Ascending aorta (tissue), 2 donors: ENCODE results near the gene NLRP9. TPM values are rescaled to one million over a fixed set of nuclear protein-coding genes. Genes with fewer than 3 reads are reported as not detected.

ENCODE experiments used
- DNase-seq, 2 donors: peaks; one replicate each; pipeline ENCODE4 v3.0.0-alpha.2; 2019; ENCODE audit warnings: low spot score in 2 of 2
- H3K27ac ChIP-seq, 2 donors: fragments of 200-600 bp; sonication (generic); one replicate each; pipeline ENCODE4 v1.5.1; 2016 to 2017; ENCODE audit warnings: mild to moderate bottlenecking in 1 of 2
- H3K27me3 ChIP-seq: fragments of 200-600 bp; sonication (generic); one replicate; pipeline ENCODE4 v1.5.1; 2017
- H3K36me3 ChIP-seq, 2 donors: fragments of 200-600 bp; sonication (generic); one replicate each; pipeline ENCODE4 v1.5.1; 2016
- H3K4me1 ChIP-seq, 2 donors: fragments of 200-600 bp; sonication (generic); one replicate each; pipeline ENCODE4 v1.5.1; 2016 to 2017; ENCODE audit warnings: mild to moderate bottlenecking in 1 of 2
- H3K4me3 ChIP-seq, 2 donors: fragments of 200-600 bp; sonication (generic); one replicate each; pipeline ENCODE4 v1.5.1; 2016 to 2017; ENCODE audit warnings: mild to moderate bottlenecking in 1 of 2
- H3K9me3 ChIP-seq, 2 donors: fragments of 200-600 bp; sonication (generic); one replicate each; pipeline ENCODE4 v1.5.1; 2016
- CTCF ChIP-seq, 3 experiments: fragments of 200-600 bp in 2 of 3; fragments of 450-650 bp in 1 of 3; sonication (generic) in 2 of 3; IDR thresholded peaks; one replicate each; pipeline ENCODE4 v1.5.1; 2016 to 2019; ENCODE audit warnings: antibody characterized with exemption in 3 of 3, mild to moderate bottlenecking in 1 of 3, moderate library complexity in 1 of 3
- intact Hi-C: fragments of 100-400 bp; cut with DNase I; formaldehyde crosslinking; loops from one replicate; pipeline ENCODE4 v1.15.1; 2023
- total RNA-seq: library from RNA; depleted of rRNA; stranded (reverse); fragments of >200 nt; gene quantifications from one replicate; pipeline ENCODE4 v1.1.0, GENCODE V29; 2016

NLRP9 gene
- total RNA-seq, 1 donor from 2014 or later: not detected

GRCh38 chr19:55660404-55660803 is 77.8 kb downstream of the NLRP9 start:
- Histone ChIP-seq H3K36me3 (peaks cover 60 to 61% of the 10 kb centered on the region in 2 donors), H3K9me3 (no peaks in the 10 kb centered on the region), H3K27me3 (no peaks in the 10 kb centered on the region), H3K4me1 (peaks cover 21 to 41% of the 10 kb centered on the region in 2 donors), H3K27ac (no peak overlapping the region), H3K4me3 (no peak overlapping the region)
- TF ChIP-seq CTCF (IDR thresholded peaks at IDR 0.05): no peak
- intact Hi-C loops: no loop called here
- DNase-seq: no peak

GRCh38 chr19:55659822-55660221 is 78.4 kb downstream of the NLRP9 start:
- Histone ChIP-seq H3K9me3 (no peaks in the 10 kb centered on the region), H3K27ac (no peak overlapping the region), H3K27me3 (no peaks in the 10 kb centered on the region), H3K4me1 (peaks cover 21 to 41% of the 10 kb centered on the region in 2 donors), H3K4me3 (no peak overlapping the region), H3K36me3 (peaks cover 57% of the 10 kb centered on the region in 2 donors)
- no peak for DNase-seq
- intact Hi-C loops: loop anchor here (10.0 kb wide), 2 partner anchors 545 to 1465 kb away; partner anchors contain the start of genes PPP1R12C and TSEN34
- no peak for TF ChIP-seq CTCF (IDR thresholded peaks at IDR 0.05)

- Histone ChIP-seq H3K36me3 (peaks cover 49% of the 10 kb centered on the region in 2 donors), H3K9me3 (no peaks in the 10 kb centered on the region), H3K27me3 (no peaks in the 10 kb centered on the region), H3K4me3 (no peak overlapping the region), H3K27ac (no peak overlapping the region), H3K4me1 (peaks cover 21 to 41% of the 10 kb centered on the region in 2 donors)
- no peak for TF ChIP-seq CTCF (IDR thresholded peaks at IDR 0.05)
- DNase-seq: no peak
- intact Hi-C loops: loop anchor here (10.0 kb wide), 2 partner anchors 544 to 1464 kb away; partner anchors contain the start of genes PPP1R12C and TSEN34
These were observed 79.2 kb downstream of the NLRP9 start for GRCh38 chr19:55658846-55659459.

Other genes with a start within 250 kb of the NLRP9 start
- 22.4 TPM for gene SSC5D, start 250.0 kb downstream of the NLRP9 start, total RNA-seq
- not detected for gene SBK2, start 201.3 kb downstream of the NLRP9 start, total RNA-seq
- gene SBK3, start 192.9 kb downstream of the NLRP9 start, total RNA-seq: not detected
- gene ZNF579, start 157.6 kb downstream of the NLRP9 start, total RNA-seq: 14.2 TPM
- 30.5 TPM for gene FIZ1, start 138.9 kb downstream of the NLRP9 start, total RNA-seq
- 28.6 TPM for gene ZNF524, start 138.1 kb downstream of the NLRP9 start, total RNA-seq
- gene ZNF865, start 132.8 kb downstream of the NLRP9 start, total RNA-seq: 22.0 TPM
- 14.7 TPM for gene ZNF784, start 113.8 kb downstream of the NLRP9 start, total RNA-seq
- 163 TPM for gene ZNF580, start 97.4 kb downstream of the NLRP9 start, total RNA-seq
- gene ZNF581, start 94.8 kb downstream of the NLRP9 start, total RNA-seq: 12.1 TPM
- gene CCDC106, start 90.2 kb downstream of the NLRP9 start, total RNA-seq: 27.6 TPM
- 221 TPM for gene U2AF2, start 83.4 kb downstream of the NLRP9 start, total RNA-seq
- gene EPN1, start 63.2 kb downstream of the NLRP9 start, total RNA-seq: 122 TPM
- not detected for gene RFPL4A, start 20.7 kb upstream of the NLRP9 start, total RNA-seq
- gene RFPL4AL1, start 30.7 kb upstream of the NLRP9 start, total RNA-seq: not detected
- gene NLRP11, start 93.6 kb upstream of the NLRP9 start, total RNA-seq: not detected
- gene NLRP4, start 98.1 kb upstream of the NLRP9 start, total RNA-seq: not detected
- not detected for gene NLRP13, start 193.9 kb upstream of the NLRP9 start, total RNA-seq
- not detected for gene NLRP8, start 209.4 kb upstream of the NLRP9 start, total RNA-seq
- gene NLRP5, start 248.4 kb upstream of the NLRP9 start, total RNA-seq: not detected